GM12878 (cell line): Measurements from ENCODE around the gene OLFM2. TPM values are rescaled to one million over a fixed set of nuclear protein-coding genes. Genes with fewer than 3 reads are reported as not detected.

Experiments
- ATAC-seq: fragments of 200-7000 bp; cut with Tn5 transposase; 3 replicates; pipeline ENCODE4 v1.9.1; 2020; ENCODE audit warnings: mild to moderate bottlenecking, moderate library complexity
- BruUV-seq: library from RNA; stranded (reverse); fragments of 400-500 nt; replicated peaks from 2 replicates; lab custom pipeline; 2021; lab: Mats Ljungman, UMichigan
- CTCF ChIA-PET: fragments of 300-600 bp; sonication (Branson Sonifier 250); formaldehyde crosslinking; extraction: SDS; loops from one replicate; lab custom pipeline; 2021; ENCODE audit warnings: inconsistent platforms; lab: Yijun Ruan, JAX
- POLR2A ChIA-PET: fragments of 350-600 bp; formaldehyde crosslinking; extraction: SDS; loops from one replicate; lab custom pipeline; 2021; ENCODE audit warnings: inconsistent platforms; lab: Charles Lee
- RAD21 ChIA-PET: fragments of 300-600 bp; sonication (Branson Sonifier 250); formaldehyde crosslinking; loops from one replicate; lab custom pipeline; 2023; ENCODE audit warnings: antibody characterized with exemption; ENCODE audit not compliant: unreplicated experiment; lab: Charles Lee
- SMC1A ChIA-PET: fragments of 300-600 bp; sonication (Branson Sonifier 250); formaldehyde crosslinking; loops from one replicate; lab custom pipeline; 2023; ENCODE audit not compliant: unreplicated experiment, uncharacterized antibody; lab: Charles Lee
- DNase-seq: peaks from one replicate; pipeline ENCODE4 v3.0.0-alpha.2; 2011; ENCODE audit warnings: low read depth, low spot score
- FAIRE-seq: peaks from 3 replicates; lab custom pipeline; 2011; peaks lifted over from hg19 to GRCh38; lab: Jason Lieb, UNC
- H2AFZ ChIP-seq: 2 replicates; pipeline ENCODE4 v1.6.0; 2011; ENCODE audit warnings: low read depth, low read length, control low read depth; ENCODE audit not compliant: control insufficient read depth
- H3K27ac ChIP-seq: 2 replicates; pipeline ENCODE4 v1.5.1; 2011; ENCODE audit warnings: control low read depth; ENCODE audit not compliant: control insufficient read depth, insufficient read depth
- H3K27me3 ChIP-seq, 2 experiments: replicated peaks in 1 of 2; 2 replicates each; pipeline versions ENCODE4 v1.6.0 to v1.6.1; 2011; ENCODE audit warnings: low read length in 1 of 2; ENCODE audit not compliant: control insufficient read depth in 2 of 2, insufficient read depth in 2 of 2
- H3K36me3 ChIP-seq, 2 experiments: 2 replicates each; pipeline ENCODE4 v1.5.1; 2011; ENCODE audit warnings: low read length in 1 of 2; ENCODE audit not compliant: control insufficient read depth in 2 of 2, insufficient read depth in 2 of 2
- H3K4me1 ChIP-seq: 2 replicates; pipeline ENCODE4 v1.6.1; 2011; ENCODE audit warnings: mild to moderate bottlenecking, low read length, moderate library complexity, mixed read lengths; ENCODE audit not compliant: control insufficient read depth, insufficient read depth
- H3K4me2 ChIP-seq: 2 replicates; pipeline ENCODE4 v1.6.0; 2011; ENCODE audit warnings: control low read depth; ENCODE audit not compliant: control insufficient read depth, insufficient read depth
- H3K4me3 ChIP-seq: fragments of 200-600 bp; sonication (generic); 2 replicates; pipeline ENCODE4 v1.5.1; 2016
- H3K79me2 ChIP-seq: 2 replicates; pipeline ENCODE4 v1.6.0; 2011; ENCODE audit warnings: low read length; ENCODE audit not compliant: control insufficient read depth, insufficient read depth
- H3K9ac ChIP-seq: 2 replicates; pipeline ENCODE4 v1.8.0; 2011; ENCODE audit warnings: low read length, control low read depth, mixed read lengths; ENCODE audit not compliant: control insufficient read depth, insufficient read depth
- H3K9me3 ChIP-seq: replicated peaks from 3 replicates; pipeline ENCODE4 v1.5.1; 2011; ENCODE audit warnings: mild to moderate bottlenecking, low read length; ENCODE audit not compliant: control insufficient read depth, insufficient read depth
- H4K20me1 ChIP-seq: 2 replicates; pipeline ENCODE4 v1.6.0; 2011; ENCODE audit not compliant: control insufficient read depth, insufficient read depth
- CREM ChIP-seq: IDR thresholded peaks from 2 replicates; pipeline ENCODE4 v1.6.1; 2014; ENCODE audit warnings: antibody characterized with exemption, low read depth
- ELK1 ChIP-seq: IDR thresholded peaks from 2 replicates; pipeline ENCODE4 v1.6.1; 2012; ENCODE audit warnings: low read depth, low read length, improper control_type of control experiment
- HDAC2 ChIP-seq: fragments of 200-600 bp; sonication (generic); IDR thresholded peaks from 2 replicates; pipeline ENCODE4 v1.6.1; 2017
- ZBTB40 ChIP-seq: fragments of 450-650 bp; IDR thresholded peaks from 2 replicates; pipeline ENCODE4 v1.6.1; 2016; ENCODE audit warnings: mild to moderate bottlenecking, moderate library complexity, borderline replicate concordance
- WGBS: methylation state at CpG from one replicate; pipeline ENCODE4 v1.1.6; 2016; ENCODE audit warnings: low lambda C conversion rate; ENCODE audit not compliant: insufficient replicate concordance, insufficient coverage; ENCODE audit errors: missing lambda C conversion rate; 5-methylcytosine and 5-hydroxymethylcytosine counted together
- in situ Hi-C: fragments of 300-500 bp; cut with MboI; formaldehyde crosslinking; loops from 9 replicates; pipeline ENCODE4 v1.14.3; 2018; ENCODE audit warnings: mixed read lengths
- intact Hi-C: fragments of 100-400 bp; cut with micrococcal nuclease; formaldehyde crosslinking; loops from one replicate; pipeline ENCODE4 v1.14.2; 2022; ENCODE audit not compliant: unreplicated experiment
- polyA plus RNA-seq, 11 experiments: library from polyadenylated mRNA; depleted of rRNA in 4 of 11; unstranded in 6 of 11; stranded (reverse) in 5 of 11; fragments of >200 nt; fragmentation: Nextera tagmentation in 4 of 11; fragmentation: Illumina TruSeq in 1 of 11; extraction: Ambion mirVana in 4 of 11; extraction: Trizol in 1 of 11; gene quantifications; 1 replicate in 1 of 11; 2 replicates in 10 of 11; pipeline versions ENCODE4 v1.2.1 to v1.2.3, GENCODE V29; 2011 to 2016; ENCODE audit warnings: inconsistent platforms in 2 of 11, missing spikeins in 2 of 11, low read depth in 1 of 11
- total RNA-seq, 4 experiments: library from RNA; depleted of rRNA in 3 of 4; stranded (reverse); fragments of >200 nt in 3 of 4; fragmentation: Illumina TruSeq in 1 of 4; extraction: Trizol in 1 of 4; gene quantifications; 2 replicates each; pipeline versions ENCODE4 v1.2.1 to v1.2.3, GENCODE V29; 2013 to 2021

Gene OLFM2
- total and polyA plus RNA-seq, 10 of the 15 experiments (the other 5 are each of a cell fraction or from before 2014, with no cell fraction given), result 0.07 to 3.5 (median 0.27) TPM; not detected in 5

DNA sequence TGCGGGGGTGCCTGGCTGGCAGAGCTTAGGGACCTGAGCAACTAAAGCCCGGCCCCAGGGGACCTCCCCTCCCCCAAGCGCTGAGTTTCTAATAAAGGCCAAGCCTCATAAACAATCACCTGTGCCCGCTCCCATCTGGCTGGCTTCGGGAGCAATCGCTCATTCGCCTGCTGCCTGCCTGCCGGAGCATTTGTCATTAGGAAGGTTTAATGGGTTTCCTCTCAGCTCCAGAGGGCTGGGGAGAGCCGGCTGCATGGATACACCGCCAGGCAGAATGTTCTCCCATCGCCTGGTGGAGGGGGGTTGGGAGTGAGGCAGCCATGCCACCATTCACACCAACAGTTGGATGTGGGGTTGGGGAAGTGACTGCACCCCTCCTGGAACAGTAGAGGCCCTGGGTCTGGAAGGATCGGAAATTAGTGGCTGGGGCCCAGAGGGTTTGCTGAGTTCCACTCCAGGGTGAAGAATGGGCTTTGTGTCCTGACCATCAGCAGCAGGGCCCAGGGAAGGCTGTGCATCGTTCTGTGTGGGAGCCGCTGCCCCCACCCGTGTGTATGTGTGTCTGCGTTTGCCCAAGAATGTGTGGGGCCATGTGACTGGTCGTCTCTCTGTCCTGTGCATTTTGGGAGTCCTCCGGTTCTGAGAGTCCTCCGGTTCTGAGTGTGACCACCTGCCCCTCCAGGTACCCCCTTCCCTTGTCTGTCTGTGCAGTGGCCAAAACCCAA is 85.9 kb downstream of the OLFM2 start (continued):
- no peak for TF ChIP-seq ZBTB40

- H3K4me2 ChIP-seq, result no peak overlapping the region
- H3K36me3 ChIP-seq, result peaks cover 4 to 9% of the 10 kb centered on the region in 2 experiments; a peak in 3 of 4 replicates
- no peaks in the 10 kb centered on the region for H3K27me3 ChIP-seq
- CTCF ChIA-PET, result no interaction called here
- H3K27ac ChIP-seq, result no peak overlapping the region
- H4K20me1 ChIP-seq, result no peaks in the 10 kb centered on the region
- WGBS, result 97% methylated on average over 7 of the region's 7 CpGs
- in situ Hi-C loops, result no loop called here
- no peak overlapping the region for H3K9ac ChIP-seq
- SMC1A ChIA-PET, result no interaction called here
- H3K79me2 ChIP-seq, result no peaks in the 10 kb centered on the region
- DNase-seq (no peak), ATAC-seq (no peak), FAIRE-seq (no peak)
- TF ChIP-seq HDAC2 (no peak), CREM (no peak), ELK1 (no peak)
- H3K4me1 ChIP-seq, result no peaks in the 10 kb centered on the region
- RAD21 ChIA-PET, result no interaction called here
- no peaks in the 10 kb centered on the region for H3K9me3 ChIP-seq
- no peak overlapping the region for H3K4me3 ChIP-seq
- no TSS peak for BruUV-seq
- intact Hi-C loops, result no loop called here
- H2AFZ ChIP-seq, result no peak overlapping the region
- POLR2A ChIA-PET, result no interaction called here
These were observed 86.5 kb downstream of the OLFM2 start for GRCh38 chr19:9849791-9850190.
